NCI-H82 treated with DMSO at 0.1 percent for 48 hours (cell line): ENCODE data around the gene BCL2L14.

Source experiments
- DNase-seq: peaks from one replicate; lab custom pipeline; 2025; ENCODE audit not compliant: unreplicated experiment; lab: John Stamatoyannopoulos, UW

Gene BCL2L14

DNA sequence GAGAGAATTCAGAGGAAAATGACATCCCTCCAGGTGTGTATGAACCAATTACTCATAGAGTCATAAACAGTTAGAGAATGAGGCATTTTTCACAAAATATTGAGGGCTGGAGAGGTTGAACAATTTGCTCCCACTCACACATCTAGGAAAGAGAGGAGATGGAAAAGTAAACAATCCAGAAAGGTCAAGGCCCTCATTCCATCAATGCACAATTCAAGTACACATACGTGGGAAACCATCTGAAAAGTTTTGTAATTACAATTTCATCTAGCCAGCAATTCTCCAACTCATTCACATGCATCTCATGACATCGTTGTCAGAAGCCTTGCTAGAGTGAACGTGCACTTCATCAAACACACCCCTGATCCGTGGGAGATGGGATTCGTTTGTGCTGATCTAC is 15.7 kb upstream of the BCL2L14 start:
- DNase-seq, result no peak

DNA sequence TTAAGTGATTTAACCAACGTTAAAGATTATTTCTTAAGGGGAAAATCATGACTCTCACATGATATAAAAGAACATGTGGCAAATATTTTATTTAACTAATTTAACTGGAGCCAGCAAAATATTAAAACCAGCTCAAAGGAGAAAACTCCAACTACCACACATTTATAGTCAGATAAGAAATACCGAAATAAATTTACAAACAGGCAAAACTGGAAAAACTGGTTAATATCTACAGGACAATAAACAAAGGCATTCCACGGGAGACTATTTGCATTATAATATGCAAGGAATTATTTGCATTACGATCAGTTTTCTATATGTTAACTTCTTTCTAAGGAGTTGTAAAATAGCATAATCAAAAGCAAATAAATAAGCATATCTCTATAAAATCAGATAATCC is 13.8 kb upstream of the BCL2L14 start:
- DNase-seq, result no peak

DNA sequence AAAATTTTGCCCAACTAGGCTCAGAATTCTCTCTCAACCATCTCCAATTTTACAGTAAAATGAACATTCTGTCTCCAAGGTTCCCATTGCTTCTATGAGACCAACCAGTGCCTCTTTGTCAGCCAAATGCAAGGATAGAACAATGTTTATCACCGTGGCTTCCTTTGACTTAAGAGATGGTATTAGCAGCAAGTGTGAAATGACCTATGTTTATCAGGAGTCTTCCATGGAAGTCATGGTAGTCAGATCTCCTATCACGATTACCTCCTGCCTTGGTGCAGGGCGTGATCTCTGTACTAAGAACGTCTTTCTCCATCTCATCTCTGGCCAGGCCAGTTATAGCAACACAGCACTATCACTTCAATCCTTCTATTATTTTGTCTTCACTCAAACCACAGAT is 6.1 kb upstream of the BCL2L14 start:
- no peak for DNase-seq

DNA sequence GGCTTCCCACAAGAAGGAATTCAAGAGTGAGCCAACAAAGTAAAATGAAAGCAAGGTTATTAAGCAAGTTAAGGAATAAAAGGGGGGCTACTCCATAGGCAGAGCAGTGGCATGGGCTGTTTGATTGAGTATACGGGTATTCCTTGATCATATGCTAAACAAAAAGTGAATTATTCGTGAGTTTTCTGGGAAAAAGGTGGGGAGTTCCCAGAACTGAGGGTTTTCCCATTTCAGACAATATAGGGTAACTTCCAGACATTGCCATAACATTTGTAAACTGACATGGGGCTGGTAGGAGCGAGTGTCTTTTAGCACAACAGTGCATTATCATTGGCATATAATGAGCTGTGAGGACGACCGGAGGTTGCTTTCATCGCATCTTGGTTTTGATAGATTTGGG is 2.0 kb upstream of the BCL2L14 start:
- no peak for DNase-seq

DNA sequence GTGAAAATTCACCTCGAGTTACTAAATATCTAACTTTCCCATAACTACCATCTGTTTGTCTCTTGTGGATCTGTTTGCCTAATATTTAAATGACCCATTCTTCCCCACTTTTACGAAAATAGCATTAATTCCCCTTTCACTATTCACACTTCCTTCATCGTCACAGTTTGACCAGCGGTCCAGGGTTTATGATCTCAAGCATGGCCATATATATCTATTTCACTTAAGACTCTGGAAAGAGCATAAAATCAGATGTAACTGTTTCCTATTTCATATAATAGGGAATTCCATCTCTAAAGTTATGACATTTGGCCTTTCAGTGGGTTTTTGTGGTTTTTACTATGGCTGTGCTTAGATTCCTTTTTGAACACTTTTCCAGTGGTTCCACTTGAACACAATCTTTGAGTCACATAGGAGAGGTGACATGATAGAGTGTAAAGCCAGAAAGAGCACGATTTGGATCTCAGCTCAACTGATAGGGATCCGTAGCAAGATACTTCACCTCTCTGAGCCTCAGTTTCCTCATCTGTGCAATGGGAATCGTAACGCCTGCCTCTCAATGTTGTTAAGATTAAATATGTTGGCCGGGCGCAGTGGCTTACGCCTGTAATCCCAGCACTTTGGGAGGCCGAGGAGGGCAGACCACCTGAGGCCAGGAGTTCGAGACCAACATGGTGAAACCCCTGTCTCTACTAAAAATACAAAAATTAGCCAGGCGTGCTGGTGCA is 754 bp upstream of the BCL2L14 start:
- no peak for DNase-seq

DNA sequence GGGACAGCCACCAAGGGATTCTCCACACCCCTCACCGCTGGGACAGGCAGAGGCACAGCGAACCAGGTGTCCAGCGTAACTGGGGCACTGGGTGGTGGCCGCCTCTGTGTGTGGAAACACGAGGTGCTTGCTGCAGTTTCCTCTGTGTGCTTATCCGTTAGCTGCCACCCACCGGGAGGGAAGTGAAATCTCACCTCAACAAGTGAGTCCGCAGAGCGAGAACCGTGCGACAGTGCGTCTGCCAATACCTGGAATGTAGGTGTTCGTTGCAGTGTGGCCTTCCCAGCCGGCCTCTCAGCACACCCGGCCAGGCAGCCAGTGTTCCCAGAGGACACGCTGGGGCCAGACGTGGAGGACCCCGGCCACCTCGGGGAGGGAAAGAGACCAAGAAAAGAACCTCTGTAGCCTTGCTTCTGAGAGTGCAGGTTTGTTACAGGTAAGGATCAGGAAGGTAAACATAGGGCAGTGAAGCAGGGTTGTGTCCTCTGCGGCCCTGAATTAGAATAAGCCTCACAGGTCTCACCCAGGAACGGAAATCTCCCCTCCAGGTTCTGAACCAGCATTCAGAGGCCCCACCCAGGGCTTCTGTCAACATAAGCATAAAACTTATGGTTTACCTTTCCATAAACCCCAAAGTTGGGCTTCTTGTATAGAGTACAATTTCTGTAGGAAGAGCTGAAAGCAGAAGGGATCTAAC is 1.5 kb downstream of the BCL2L14 start:
- no peak for DNase-seq

DNA sequence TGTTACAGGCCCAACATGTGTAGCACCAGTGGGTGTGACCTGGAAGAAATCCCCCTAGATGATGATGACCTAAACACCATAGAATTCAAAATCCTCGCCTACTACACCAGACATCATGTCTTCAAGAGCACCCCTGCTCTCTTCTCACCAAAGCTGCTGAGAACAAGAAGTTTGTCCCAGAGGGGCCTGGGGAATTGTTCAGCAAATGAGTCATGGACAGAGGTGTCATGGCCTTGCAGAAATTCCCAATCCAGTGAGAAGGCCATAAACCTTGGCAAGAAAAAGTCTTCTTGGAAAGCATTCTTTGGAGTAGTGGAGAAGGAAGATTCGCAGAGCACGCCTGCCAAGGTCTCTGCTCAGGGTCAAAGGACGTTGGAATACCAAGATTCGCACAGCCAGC is 8.6 kb downstream of the BCL2L14 start:
- DNase-seq, result no peak

DNA sequence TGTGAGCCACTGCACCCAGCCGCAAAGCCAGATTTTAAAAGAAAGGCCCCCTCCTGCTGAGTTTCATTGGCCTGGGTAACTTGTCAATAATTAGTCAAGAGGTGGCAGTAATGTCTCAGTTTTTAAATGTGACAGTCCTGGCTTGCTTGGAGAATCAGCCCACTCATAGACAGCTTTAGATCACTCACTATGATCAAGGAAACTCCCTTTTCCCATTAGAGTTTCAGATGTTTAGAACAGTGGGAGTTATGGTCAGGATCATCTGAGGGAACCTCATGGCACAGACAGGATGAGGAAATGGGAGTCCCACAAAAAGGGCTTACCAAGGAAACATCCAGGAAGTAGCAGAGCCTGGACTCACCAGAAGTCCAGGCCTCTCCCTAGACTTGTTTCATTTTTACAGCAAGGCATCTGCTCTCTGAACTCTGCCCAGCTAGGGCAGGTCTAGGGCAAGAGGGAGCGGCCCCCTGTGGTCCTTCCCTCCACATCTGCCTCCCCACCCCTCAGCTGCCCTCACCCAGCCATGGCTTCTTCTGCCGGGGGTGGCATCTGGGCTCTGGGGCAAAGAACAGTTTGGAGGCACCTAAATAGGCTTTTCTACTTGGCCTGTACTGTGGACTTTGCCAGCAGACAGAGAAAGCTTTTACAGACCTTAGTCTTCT is 11.2 kb downstream of the BCL2L14 start:
- no peak for DNase-seq

DNA sequence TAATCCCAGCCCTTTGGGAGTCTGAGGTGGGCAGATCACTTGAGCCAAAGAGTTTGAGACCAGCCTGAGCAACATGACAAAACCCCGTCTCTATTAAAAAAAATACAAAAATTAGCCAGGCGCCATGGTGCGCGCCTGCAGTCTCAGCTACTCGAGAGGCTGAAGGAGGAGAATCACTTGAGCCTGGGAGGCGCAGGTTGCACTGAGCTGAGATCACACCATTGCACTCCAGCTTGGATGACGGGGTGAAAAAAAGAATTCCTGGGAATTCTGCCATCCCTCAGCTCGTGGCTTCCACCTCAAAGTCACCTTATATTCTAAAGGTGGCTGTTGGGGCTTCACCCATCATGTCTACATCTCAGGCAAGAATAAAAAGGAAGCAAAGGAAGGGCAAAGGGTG is 12.9 kb downstream of the BCL2L14 start:
- no peak for DNase-seq

DNA sequence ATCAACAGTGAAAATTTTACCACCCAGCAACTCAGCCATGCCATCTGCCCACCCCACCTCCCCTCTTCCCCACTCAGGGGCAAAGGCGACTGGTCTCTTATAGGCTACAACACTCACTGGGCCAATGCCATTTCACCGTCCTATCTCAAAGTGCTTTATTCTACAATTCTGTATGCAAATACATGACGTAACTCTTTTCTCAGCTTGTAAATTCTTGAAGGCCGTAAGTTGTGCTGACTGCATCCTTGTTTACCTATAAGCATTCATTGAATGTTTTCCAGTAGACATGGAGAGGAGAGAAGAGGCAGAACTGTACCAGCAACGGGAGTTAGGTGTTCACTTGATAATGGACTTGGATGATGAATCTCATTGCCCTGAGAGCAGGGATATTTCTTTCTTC is 15.6 kb downstream of the BCL2L14 start:
- DNase-seq, result no peak

DNA sequence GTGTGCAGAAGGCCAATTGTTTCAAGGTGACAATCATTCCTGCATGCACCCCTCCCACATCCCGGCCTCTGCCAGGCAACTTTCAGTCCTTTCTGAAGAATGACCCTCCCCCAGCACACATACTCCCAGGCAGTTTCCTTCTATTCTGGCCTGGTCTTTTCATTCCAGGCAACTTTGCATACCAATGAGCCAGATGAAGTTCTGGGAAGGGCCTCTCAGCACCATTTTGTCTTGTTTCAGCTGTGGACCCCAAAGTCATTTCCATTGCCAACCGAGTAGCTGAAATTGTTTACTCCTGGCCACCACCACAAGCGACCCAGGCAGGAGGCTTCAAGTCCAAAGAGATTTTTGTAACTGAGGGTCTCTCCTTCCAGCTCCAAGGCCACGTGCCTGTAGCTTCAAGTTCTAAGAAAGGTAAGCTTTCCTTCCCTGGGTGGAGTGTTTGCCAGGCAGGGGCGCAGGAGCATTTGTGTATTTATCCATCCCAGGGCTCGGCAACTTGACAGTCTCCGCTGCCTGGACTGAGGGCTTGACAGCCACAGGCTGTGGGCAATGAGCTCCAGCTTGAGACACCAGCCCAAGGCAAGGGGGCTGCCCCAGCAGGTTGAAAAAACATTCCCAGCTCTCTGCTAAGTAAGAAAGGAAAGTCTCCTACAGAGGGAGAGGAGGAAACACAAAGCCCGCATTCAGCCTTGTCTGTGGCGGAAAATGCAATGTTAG is 16.4 kb downstream of the BCL2L14 start:
- no peak for DNase-seq

DNA sequence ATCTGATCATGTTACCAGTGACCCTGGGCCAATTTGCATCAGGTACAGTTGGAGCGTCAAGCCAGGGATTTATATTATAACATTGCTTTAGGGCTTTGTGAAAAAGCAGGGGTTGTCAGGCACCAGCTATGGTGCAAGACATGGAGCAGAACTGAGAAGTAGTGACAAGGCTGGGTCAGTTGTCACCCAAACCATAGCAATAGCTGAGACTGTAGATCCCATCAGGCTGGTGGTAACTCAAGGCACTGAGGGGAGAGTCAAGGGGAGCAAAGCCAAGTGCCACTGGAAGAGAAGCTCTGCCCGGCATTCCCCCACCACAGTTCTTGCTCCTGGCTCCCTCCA is 16.9 kb downstream of the BCL2L14 start:
- no peak for DNase-seq

DNA sequence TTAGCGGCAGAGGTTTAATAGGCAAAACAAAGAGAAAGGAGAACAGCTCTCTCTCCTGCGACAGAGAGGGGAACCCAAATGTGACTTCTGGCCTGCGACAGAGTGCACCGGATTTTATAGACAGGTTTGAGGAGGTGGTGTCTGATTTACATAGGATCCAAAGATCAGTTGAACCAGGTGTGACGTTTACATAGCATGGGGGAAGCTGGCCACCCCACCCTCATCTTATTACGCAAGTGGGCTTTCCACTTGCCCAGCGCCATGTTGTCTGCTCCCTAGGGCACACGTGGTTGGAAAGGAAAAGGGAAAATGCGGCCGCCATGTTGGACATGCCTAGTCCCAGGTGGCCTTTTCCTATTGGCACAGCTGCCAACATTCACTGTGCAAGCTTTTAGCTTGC is 17.4 kb downstream of the BCL2L14 start:
- no peak for DNase-seq

DNA sequence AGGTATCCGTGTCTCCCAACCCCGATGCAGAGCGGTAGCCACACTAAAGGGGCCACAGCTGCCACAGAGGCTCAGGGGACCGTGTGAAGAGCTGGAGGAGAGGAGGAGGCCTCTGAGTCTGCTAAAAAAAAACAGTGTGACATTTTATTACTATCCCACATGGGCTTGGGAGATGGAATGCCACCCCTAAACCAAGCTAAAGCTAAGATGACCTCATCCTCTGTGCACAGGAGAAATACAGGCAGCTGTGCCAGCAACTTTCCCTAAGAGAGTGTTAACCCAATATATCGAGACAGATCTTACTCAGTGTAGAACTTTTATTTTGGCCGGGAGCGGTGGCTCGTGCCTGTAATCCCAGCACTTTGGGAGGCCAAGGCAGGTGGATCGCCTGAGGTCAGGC is 18.0 kb downstream of the BCL2L14 start:
- no peak for DNase-seq

DNA sequence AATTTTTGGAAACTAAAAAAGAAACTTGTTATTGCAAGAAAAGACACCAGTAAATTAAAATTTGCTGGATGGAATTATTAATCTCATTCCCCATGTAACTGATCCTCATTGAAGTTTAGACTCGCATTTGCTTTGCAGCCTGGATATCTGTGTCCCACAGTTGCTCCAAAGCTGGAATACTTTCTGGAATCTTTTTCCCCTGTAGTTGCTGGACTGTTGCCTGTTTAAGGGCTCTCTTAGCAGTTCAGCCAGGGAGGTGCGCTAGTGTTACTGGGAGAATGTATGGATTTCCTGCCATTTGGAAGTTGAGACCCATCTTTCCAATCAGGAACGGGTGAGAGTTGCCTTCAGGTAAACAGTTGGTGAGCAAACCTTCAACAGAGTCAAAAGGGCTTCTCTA is 20.3 kb downstream of the BCL2L14 start:
- DNase-seq, result no peak

DNA sequence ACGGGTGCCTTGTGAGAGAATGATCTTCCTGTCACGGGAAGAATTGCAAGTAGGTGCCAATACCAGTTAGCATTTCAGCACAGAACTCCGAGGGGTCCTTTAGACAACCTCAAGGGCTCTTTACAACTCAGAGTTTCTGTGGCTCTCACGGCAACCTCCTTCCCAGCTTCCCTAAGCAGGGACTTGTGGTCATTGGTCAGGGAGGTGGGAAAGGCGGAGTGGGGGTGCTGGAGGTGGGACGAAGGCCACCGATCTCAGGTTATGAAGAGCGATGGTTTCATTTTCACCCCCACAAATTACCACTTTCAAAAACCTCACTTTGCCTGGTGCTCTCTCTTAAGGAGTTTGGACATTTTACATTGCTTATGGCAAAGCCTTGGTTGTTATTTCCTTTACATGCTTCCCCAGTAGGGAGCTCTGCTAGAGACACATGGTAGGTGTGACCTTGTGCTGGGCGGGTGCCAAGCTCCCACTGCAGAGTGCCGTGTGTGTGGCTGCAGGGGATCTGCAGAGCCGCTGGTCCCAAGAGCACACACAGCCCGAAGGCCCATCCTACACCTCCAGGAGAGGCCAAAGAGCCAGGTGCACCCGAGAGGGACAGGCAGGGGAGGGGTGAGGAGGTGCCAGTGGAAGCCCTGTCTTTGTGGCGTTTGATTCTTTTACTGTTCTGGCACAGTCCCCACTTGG is 21.4 kb downstream of the BCL2L14 start:
- DNase-seq, result no peak

DNA sequence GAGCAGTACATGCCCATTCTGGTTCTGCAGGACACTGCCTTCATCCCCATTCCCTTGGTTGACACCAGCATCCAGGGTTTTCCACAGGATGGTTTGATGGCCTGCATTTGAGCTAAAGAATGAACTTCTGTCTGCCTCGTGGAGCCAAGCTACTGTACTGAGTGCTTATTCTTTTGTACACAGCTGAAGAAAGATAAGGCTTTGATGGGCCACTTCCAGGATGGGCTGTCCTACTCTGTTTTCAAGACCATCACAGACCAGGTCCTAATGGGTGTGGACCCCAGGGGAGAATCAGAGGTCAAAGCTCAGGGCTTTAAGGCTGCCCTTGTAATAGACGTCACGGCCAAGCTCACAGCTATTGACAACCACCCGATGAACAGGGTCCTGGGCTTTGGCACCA is 23.7 kb downstream of the BCL2L14 start:
- DNase-seq, result no peak

DNA sequence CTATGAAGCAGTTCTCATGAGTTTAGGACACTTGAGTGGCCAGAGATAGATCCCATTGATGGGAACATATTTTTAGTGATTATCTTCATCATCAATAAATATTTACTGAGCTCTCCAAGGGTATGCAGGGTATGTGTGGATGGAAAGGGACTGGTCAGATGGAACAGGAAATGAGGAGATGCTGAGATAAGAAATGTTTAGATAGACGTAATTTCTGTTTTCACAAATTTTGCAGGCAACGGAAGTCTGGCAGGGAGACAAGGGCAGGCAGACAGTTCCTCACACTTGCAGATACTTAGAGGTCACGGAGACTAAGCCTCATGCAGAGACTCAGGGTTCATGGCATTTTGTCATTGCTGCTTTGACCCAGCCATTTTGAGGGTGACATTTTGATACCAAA is 24.3 kb downstream of the BCL2L14 start:
- no peak for DNase-seq

DNA sequence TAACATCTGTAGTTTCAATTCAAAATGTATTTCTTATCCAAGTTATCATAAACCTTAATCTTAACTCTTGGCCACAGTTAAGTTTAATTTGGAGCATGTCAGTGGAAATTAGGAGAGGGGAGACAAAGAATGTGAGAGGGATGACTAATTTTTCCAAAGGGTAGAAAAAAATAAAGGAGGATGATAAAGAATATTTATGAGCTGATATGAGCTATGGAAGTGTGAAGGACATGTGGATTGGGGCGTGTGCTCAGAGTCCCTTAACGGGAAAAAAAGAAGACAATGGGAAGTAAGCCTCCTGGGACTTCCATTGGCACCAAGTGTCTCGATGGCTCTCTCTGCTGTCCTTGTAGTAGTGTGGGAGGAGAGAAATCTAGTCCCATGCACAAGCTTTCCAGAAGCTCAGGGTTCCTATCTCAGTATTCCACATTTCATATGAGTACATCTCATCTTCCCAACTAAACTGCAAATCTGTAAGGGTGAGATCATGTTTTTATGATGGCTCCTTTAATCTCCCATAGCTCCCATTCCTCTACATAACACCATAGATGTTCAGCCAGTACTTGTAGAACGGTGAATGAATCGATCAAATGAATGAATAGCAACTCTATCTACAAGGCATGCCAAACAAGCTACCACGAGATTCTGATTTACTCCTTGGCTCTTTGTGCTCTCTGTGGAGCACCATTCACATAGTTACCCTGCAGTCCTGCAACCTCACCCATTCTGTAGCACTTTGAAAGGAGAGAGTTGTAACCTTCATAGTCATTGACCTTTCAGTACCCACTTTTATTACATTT is 27.4 kb downstream of the BCL2L14 start:
- no peak for DNase-seq

DNA sequence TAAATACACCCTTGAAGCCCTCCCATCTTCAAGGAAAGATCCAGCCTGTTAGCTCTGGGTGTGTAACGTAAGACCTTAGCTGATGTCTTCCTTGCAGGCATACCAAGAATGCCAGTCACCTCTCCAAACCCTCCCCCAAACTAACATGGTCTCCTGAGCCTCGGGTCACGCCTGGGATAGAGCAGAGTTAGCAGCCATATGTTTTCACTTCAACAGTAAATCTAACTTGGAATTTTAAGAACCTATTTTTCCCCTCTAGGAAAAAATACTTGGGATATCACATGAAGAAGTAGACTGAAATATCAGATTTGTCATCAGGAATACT is 27.9 kb downstream of the BCL2L14 start:
- no peak for DNase-seq

DNA sequence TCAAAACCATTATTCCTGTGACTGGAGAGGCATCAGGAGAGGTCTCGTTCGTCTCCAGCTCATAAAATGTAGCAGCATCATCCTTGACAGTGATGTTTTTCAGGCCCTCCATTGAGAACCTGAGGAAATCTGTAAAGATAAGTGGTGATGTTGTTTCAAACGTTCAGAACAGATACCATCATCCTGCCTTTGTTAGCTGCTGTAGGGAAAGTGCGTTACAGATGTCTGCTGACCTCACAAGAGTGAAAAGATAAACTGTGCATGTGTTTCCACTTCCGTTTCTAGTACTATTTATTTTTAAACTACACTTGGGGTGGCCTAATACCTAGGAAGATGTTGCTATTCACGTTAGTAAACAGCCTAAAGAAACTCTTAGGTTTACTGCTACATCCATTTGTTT is 28.4 kb downstream of the BCL2L14 start:
- DNase-seq, result no peak
